ENCODE results near the gene PALM. TPM values are rescaled to one million over a fixed set of nuclear protein-coding genes. Genes with fewer than 3 reads are reported as not detected.

Gene PALM
- total RNA-seq, 2 donors from 2014 or later, result 3.9 to 13.5 TPM

- Histone ChIP-seq H3K4me1 (no peaks in the 10 kb centered on the region), H3K27me3 (no peaks in the 10 kb centered on the region), H3K9me3 (no peaks in the 10 kb centered on the region), H3K4me3 (no peak overlapping the region), H3K9ac (ENCODE audit: low read depth in 2 of 2, low read length in 2 of 2) (no peak overlapping the region), H3K36me3 (no peaks in the 10 kb centered on the region), H3K27ac (no peak overlapping the region)
- TF ChIP-seq, protein P1, sequence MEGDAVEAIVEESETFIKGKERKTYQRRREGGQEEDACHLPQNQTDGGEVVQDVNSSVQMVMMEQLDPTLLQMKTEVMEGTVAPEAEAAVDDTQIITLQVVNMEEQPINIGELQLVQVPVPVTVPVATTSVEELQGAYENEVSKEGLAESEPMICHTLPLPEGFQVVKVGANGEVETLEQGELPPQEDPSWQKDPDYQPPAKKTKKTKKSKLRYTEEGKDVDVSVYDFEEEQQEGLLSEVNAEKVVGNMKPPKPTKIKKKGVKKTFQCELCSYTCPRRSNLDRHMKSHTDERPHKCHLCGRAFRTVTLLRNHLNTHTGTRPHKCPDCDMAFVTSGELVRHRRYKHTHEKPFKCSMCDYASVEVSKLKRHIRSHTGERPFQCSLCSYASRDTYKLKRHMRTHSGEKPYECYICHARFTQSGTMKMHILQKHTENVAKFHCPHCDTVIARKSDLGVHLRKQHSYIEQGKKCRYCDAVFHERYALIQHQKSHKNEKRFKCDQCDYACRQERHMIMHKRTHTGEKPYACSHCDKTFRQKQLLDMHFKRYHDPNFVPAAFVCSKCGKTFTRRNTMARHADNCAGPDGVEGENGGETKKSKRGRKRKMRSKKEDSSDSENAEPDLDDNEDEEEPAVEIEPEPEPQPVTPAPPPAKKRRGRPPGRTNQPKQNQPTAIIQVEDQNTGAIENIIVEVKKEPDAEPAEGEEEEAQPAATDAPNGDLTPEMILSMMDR (IDR thresholded peaks at IDR 0.05), result peak; percentile 37
- intact Hi-C loops (cut with DNase I), result loop anchor here (2.0 to 10.0 kb wide), 2 partner anchors 149 to 203 kb away; no protein-coding TSS in a partner anchor
- DNase-seq, result no peak
Measured at GRCh38 chr19:771332-771785, 62.6 kb downstream of the PALM start.

DNA sequence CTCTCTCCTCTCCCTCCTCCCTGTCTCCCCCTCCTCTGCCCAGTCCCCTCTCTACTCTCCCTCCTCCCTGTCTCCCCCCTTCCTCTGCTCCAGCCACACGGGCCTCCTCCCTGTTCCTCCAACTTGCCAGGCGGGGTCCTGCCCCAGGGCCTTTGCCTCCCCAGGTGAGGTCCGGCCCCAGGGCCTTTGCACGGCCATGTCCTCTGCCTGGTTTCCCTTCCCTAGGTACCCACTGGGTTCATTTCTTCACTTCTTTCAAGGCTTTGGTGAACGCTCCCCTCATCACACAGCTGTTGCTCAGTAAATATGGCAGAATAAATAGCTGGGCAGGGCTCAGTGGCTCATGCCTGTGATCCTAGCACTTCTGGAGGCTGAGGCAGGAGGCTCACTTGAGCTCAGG lies 63.3 kb downstream of the PALM start:
- no peak overlapping the region for H3K4me3 ChIP-seq
- H3K4me1 ChIP-seq, result no peaks in the 10 kb centered on the region
- H3K36me3 ChIP-seq, result no peaks in the 10 kb centered on the region
- no peak overlapping the region for H3K27ac ChIP-seq
- no peaks in the 10 kb centered on the region for H3K27me3 ChIP-seq
- no peak overlapping the region for H3K9ac ChIP-seq (ENCODE audit: low read depth in 2 of 2, low read length in 2 of 2)
- no peaks in the 10 kb centered on the region for H3K9me3 ChIP-seq
- TF ChIP-seq, protein P1 (IDR thresholded peaks at IDR 0.05), result no peak
- intact Hi-C loops (cut with DNase I), result loop anchor here (10.0 kb wide), 1 partner anchor 203 kb away; no protein-coding TSS in a partner anchor
- no peak for DNase-seq

DNA sequence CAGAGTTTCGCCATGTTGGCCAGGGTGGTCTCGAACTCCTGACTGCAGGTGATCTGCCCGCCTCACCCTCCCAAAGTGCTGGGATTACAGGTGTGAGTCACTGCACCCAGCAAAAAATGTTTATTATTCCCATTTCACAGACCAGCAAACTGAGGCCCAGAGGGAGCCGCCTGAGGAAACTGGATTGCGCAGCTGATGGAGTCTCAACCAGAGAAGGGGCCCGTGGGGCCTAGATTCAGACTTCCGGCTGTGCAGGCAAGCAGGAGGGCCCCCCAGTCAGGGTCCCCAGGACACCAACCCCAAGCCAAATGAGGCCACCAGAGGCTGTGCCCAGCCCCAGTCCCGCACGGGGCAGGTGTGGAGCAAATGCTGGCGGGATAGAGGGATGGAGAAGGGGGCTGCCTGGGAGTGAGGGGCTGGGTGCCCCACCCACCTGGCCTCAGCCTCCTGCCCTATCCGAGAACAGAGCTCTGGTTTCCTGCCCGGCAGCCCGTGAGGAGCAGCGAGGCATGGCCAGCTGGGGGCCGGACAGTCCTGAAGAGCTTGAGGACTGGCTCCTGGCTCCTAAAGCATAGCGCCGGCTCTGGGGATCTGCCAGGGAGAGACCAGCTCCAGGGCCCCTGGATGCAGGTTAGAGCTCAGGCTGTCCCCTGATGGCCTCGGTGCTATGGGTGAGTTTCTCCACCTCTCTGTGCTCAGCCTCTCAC lies 64.1 kb downstream of the PALM start:
- H3K27me3 ChIP-seq, result no peaks in the 10 kb centered on the region
- TF ChIP-seq, protein P1 (IDR thresholded peaks at IDR 0.05), result no peak
- no peaks in the 10 kb centered on the region for H3K9me3 ChIP-seq
- intact Hi-C loops (cut with DNase I), result loop anchor here (10.0 kb wide), 1 partner anchor 202 kb away; no protein-coding TSS in a partner anchor
- no peak overlapping the region for H3K9ac ChIP-seq (ENCODE audit: low read depth in 2 of 2, low read length in 2 of 2)
- no peaks in the 10 kb centered on the region for H3K36me3 ChIP-seq
- H3K4me3 ChIP-seq, result no peak overlapping the region
- H3K27ac ChIP-seq, result no peak overlapping the region
- H3K4me1 ChIP-seq, result no peaks in the 10 kb centered on the region
- DNase-seq, result no peak

DNA sequence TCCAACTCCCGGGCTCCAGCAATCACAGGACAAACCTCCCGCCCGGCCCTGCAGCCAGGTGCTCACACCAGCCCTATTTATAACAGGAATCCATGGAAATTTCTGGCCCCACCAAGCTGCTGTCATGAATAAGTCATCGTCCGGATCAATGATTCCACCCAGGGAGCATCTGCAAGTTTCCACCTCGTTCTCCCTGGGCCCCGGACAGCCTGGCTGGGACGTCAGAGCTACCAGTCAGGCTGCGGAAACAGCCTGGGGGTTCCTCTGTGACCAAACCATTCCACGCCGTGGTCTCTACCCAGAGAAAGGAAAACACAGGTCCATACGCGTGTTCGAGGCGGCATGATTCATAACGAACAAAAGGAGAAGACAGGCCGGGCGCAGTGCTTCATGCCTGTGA lies 67.8 kb downstream of the PALM start:
- no peaks in the 10 kb centered on the region for H3K27me3 ChIP-seq
- H3K36me3 ChIP-seq, result no peaks in the 10 kb centered on the region
- TF ChIP-seq, protein P1 (IDR thresholded peaks at IDR 0.05), result no peak
- no peak overlapping the region for H3K9ac ChIP-seq (ENCODE audit: low read depth in 2 of 2, low read length in 2 of 2)
- intact Hi-C loops (cut with DNase I), result loop anchor here (10.0 kb wide), 1 partner anchor 198 kb away; no protein-coding TSS in a partner anchor
- DNase-seq, result no peak
- no peaks in the 10 kb centered on the region for H3K9me3 ChIP-seq
- no peaks in the 10 kb centered on the region for H3K4me1 ChIP-seq
- H3K4me3 ChIP-seq, result no peak overlapping the region
- no peak overlapping the region for H3K27ac ChIP-seq

DNA sequence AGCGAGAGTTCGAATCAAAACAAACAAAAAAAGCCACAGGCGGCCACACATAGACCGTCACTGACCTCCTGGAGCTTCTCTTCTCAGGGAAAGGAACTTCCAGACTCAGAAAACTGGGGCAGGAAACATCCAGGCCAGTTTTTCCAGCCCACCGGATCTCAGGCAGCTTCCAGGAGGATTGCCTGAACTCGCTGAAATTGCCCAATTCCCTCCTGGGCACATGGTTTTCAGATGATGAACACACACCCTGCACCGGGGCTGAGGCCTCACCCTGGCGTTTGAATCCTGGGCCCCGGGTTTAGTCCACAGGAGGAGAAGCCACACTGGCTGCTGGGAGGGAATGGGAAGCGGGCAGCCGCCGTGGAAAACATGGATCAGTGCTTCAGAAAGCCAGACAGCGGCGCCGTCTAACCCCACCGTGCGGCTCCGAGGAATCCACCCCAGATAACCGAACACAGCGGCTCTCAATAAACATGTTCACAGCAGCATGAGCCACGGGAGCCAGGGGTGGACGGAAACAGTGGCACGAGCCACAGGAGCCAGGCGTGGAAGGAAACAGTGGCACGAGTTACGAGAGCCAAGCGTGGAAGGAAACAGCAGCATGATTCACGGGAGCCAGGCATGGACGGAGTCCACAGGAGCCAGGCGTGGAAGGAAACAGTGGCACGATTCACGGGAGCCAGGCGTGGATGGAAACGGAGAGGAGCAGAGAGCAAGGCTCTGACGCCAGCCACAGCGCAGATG lies 70.3 kb downstream of the PALM start:
- H3K4me1 ChIP-seq, result no peaks in the 10 kb centered on the region
- H3K27ac ChIP-seq, result peak overlapping the region; percentile 40
- no peak for DNase-seq
- TF ChIP-seq, protein P1 (IDR thresholded peaks at IDR 0.05), result no peak
- H3K36me3 ChIP-seq, result no peaks in the 10 kb centered on the region
- intact Hi-C loops (cut with DNase I), result loop anchor here (10.0 kb wide), 1 partner anchor 196 kb away; no protein-coding TSS in a partner anchor
- no peaks in the 10 kb centered on the region for H3K27me3 ChIP-seq
- H3K9ac ChIP-seq (ENCODE audit: low read depth in 2 of 2, low read length in 2 of 2), result no peak overlapping the region
- no peaks in the 10 kb centered on the region for H3K9me3 ChIP-seq
- no peak overlapping the region for H3K4me3 ChIP-seq

Measured in colonic mucosa (tissue), 4 donors.